Activated CD8-positive, alpha-beta memory T cell treated with anti-CD3 and anti-CD28 coated beads, Interleukin-2, amount 10 ng/mL, durations not matched to agents 7 days and 5 days (primary cell): ENCODE results near the gene CCDC106. TPM values are rescaled to one million over a fixed set of nuclear protein-coding genes. Genes with fewer than 3 reads are reported as not detected.

Source experiments
- ATAC-seq: fragments of 150-1000 bp; cut with Tn5 transposase; one replicate; pipeline ENCODE4 v1.10.0; 2021; ENCODE audit warnings: moderate library complexity
- CTCF ChIA-PET: fragments of 350-600 bp; sonication (Branson Sonifier 250); formaldehyde crosslinking; loops from one replicate; lab custom pipeline; 2021; ENCODE audit warnings: antibody characterized with exemption; lab: Charles Lee
- DNase-seq: peaks from one replicate; pipeline ENCODE4 v3.0.0-alpha.2; 2020
- H3K27ac Mint-ChIP-seq: one replicate; pipeline ENCODE4 v1.8.0; 2021; ENCODE audit warnings: mild to moderate bottlenecking, mixed read lengths
- H3K27me3 Mint-ChIP-seq: one replicate; pipeline ENCODE4 v1.8.0; 2021; ENCODE audit warnings: mixed read lengths
- H3K36me3 Mint-ChIP-seq: one replicate; pipeline ENCODE4 v1.8.0; 2021; ENCODE audit warnings: mild to moderate bottlenecking, mixed read lengths
- H3K4me1 Mint-ChIP-seq: one replicate; pipeline ENCODE4 v1.8.0; 2021; ENCODE audit warnings: mixed read lengths
- H3K4me3 Mint-ChIP-seq: one replicate; pipeline ENCODE4 v1.8.0; 2021; ENCODE audit warnings: mild to moderate bottlenecking, moderate library complexity, mixed read lengths
- H3K9me3 Mint-ChIP-seq: one replicate; pipeline ENCODE4 v1.8.0; 2022; ENCODE audit warnings: low read depth, mixed read lengths
- total RNA-seq, 2 experiments: library from RNA; stranded (reverse); gene quantifications; one replicate each; pipeline ENCODE4 v1.2.3, GENCODE V29; 2021

Gene CCDC106
- total RNA-seq, 2 experiments from 2014 or later: 5.9 TPM

DNA sequence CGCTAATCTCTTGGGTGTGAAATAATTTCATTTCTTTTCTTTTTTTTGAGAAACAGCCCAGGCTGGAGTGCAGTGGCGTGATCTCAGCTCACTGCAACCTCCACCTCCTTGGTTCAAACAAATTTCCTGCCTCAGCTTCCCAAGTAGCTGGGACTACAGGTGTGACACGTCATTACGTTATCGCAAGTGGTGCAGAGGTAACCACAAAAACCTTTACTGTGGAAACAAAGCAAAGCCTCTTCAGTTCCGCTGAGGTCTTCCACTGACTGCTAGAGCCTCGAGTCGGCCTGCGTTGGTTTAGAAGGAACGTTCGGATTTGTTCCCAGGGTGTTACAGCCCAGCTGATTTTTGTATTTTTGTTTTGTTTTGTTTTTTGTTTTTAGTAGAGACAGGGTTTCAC lies 21.7 kb upstream of the CCDC106 start:
- Mint-ChIP-seq H3K27ac (peak overlapping the region; percentile 84), H3K9me3 (no peaks in the 10 kb centered on the region), H3K4me1 (peaks cover 40% of the 10 kb centered on the region), H3K27me3 (peaks cover 10% of the 10 kb centered on the region), H3K4me3 (peak overlapping the region; percentile 51), H3K36me3 (peaks cover 3% of the 10 kb centered on the region)
- DNase-seq (peak; percentile 89), ATAC-seq (peak; percentile 59)
- CTCF ChIA-PET: interaction anchor here (0.7 to 5.6 kb wide), 19 partner anchors 8 to 372 kb away, joined by 3 to 44 read pairs (median 4); partner anchors contain the start of genes FIZ1, HSPBP1, ISOC2 and NAT14

DNA sequence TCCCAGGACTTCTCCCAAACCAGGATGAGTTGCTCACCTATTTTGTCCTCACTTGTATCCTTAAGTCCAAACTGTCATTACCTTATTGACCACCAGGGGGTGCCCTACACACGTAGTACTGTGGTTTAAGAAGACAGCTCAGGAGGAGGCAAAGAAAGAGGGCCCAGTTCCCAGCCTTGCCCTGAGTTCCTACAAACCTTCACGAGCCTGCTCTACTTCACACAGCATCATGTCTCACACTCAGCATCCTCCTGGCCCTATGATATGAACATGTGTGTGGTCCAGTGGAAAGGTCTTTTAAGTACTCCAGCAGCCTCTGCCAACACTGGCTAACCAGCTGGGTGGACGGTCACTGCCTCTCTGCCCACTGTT lies 15.6 kb upstream of the CCDC106 start:
- DNase-seq: peak; percentile 95
- CTCF ChIA-PET: interaction anchor here (0.6 to 10.5 kb wide), 39 partner anchors 8 to 539 kb away, joined by 3 to 104 read pairs (median 6); partner anchors contain the start of genes CCDC106, FIZ1, ISOC2 and NAT14

DNA sequence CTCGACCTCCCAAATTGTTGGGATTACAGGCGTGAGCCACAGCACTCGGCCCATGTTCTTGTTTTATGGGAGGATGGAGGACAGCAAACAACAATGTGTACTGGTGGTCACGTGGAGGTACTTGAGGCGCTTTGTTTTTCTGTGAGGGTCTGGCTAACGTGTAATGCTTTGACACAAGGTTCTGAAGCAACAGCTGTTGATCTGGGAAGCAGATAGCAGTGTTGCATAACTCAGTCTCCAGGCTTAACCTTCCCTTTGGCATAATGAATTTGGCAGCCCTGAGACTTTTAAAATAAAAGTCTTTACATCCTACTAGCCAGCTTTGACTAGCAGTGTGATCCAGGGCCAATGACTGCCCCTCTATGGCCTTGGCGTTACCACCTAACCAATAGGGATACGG lies 14.2 kb upstream of the CCDC106 start:
- H3K9me3 Mint-ChIP-seq: no peaks in the 10 kb centered on the region
- H3K4me1 Mint-ChIP-seq: peaks cover 52% of the 10 kb centered on the region
- DNase-seq: no peak
- H3K4me3 Mint-ChIP-seq: no peak overlapping the region
- ATAC-seq: no peak
- CTCF ChIA-PET: interaction anchor here (0.6 to 10.5 kb wide), 19 partner anchors 9 to 1765 kb away, joined by 3 to 104 read pairs (median 18); partner anchors contain the start of genes CCDC106, FIZ1, ISOC2 and U2AF2
- H3K36me3 Mint-ChIP-seq: peaks cover 10% of the 10 kb centered on the region
- H3K27ac Mint-ChIP-seq: peak overlapping the region; percentile 100
- no peaks in the 10 kb centered on the region for H3K27me3 Mint-ChIP-seq

More for the DNA sequence above, 15.6 kb upstream of the CCDC106 start:
- no peak overlapping the region for H3K4me3 Mint-ChIP-seq
- peak overlapping the region; percentile 38 for H3K27ac Mint-ChIP-seq
- peaks cover 46% of the 10 kb centered on the region for H3K4me1 Mint-ChIP-seq
- H3K27me3 Mint-ChIP-seq: peaks cover 4% of the 10 kb centered on the region
- peaks cover 3% of the 10 kb centered on the region for H3K36me3 Mint-ChIP-seq
- ATAC-seq: peak; percentile 43
- no peaks in the 10 kb centered on the region for H3K9me3 Mint-ChIP-seq

DNA sequence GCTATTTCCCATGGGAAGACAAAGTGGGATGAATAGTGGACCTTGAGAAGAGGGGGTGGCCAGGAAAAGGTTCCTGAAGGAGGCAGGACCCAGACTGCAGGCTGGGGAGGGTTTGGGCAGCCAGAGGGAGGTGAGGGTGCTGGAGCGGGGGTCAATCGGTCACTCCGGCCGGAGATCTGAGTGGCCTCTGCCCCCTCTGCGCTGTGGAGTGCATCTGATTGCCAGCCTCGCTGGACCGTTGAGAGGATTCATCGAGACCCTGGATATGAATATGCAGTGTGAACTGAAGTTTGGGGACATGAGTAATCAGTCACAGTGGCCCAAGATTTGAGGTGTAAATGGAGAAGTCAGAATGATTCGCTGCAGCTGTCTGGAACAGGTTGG lies 12.7 kb upstream of the CCDC106 start:
- ATAC-seq (no peak), DNase-seq (no peak)
- peak overlapping the region; percentile 98 for H3K4me3 Mint-ChIP-seq
- H3K27ac Mint-ChIP-seq: peak overlapping the region; percentile 100
- H3K9me3 Mint-ChIP-seq: no peaks in the 10 kb centered on the region
- H3K36me3 Mint-ChIP-seq: peaks cover 12% of the 10 kb centered on the region
- no peaks in the 10 kb centered on the region for H3K27me3 Mint-ChIP-seq
- H3K4me1 Mint-ChIP-seq: peaks cover 64% of the 10 kb centered on the region
- CTCF ChIA-PET: interaction anchor here (1.0 to 10.5 kb wide), 7 partner anchors 9 to 123 kb away, joined by 4 to 104 read pairs (median 31); partner anchors contain the start of genes CCDC106, FIZ1, U2AF2 and ZNF524

DNA sequence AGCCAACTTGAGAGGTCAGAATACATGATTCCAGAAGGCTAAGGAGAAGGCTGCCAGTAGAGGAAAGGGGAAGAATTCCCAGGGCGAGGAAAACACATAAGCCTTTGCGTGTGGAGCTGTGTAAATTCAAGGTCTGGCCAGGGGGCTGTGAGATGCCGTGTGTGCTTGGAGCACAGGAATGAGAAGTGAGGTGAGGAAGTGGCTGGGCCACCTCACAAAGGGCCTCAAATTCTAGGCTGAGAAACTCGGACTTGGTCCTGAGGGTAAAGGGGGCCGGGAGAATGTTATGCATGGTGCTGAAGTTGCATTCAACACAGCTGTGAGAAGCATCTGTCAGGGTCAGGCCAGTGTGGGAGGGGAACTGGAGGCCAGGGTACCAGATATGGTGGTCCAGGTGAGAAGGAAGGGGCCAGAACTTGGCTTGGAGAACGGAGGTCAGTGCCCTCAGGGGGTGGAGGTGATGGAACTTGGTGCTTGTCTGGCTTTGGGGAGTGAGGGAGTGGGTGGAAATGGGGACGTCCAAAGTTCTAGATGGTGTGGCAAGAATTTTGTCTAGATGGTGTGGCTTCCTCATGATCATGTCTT lies 12.1 kb upstream of the CCDC106 start:
- DNase-seq (no peak), ATAC-seq (no peak)
- Mint-ChIP-seq H3K36me3 (peaks cover 12% of the 10 kb centered on the region), H3K27me3 (no peaks in the 10 kb centered on the region), H3K27ac (peak overlapping the region; percentile 100), H3K4me3 (peak overlapping the region; percentile 98), H3K9me3 (no peaks in the 10 kb centered on the region), H3K4me1 (peaks cover 67% of the 10 kb centered on the region)
- CTCF ChIA-PET: interaction anchor here (1.0 to 10.5 kb wide), 6 partner anchors 11 to 132 kb away, joined by 4 to 104 read pairs (median 7); partner anchors contain the start of genes CCDC106, U2AF2 and ZNF784

DNA sequence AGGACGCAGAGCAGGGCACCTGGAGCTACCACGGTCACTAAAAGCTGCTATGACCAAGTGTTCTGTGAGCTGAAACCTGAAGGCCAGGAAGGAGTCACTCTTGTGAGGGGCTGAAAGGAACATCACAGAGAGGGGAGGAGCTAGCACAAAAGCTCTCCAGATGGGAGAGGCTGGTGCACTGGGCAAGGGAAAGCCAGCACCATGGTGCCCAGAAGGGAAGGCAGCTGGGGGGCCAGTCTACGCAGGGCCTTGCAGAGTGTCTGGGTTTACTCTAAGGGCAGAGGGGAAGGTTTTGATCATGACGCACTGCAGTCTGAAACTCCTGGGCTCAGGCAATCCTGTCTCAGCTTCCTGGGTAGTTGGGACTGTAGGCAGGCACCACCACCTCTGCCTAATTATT lies 11.3 kb upstream of the CCDC106 start:
- Mint-ChIP-seq H3K27me3 (no peaks in the 10 kb centered on the region), H3K4me1 (peaks cover 65% of the 10 kb centered on the region), H3K27ac (peak overlapping the region; percentile 100), H3K4me3 (no peak overlapping the region), H3K9me3 (no peaks in the 10 kb centered on the region), H3K36me3 (peaks cover 12% of the 10 kb centered on the region)
- no peak for DNase-seq
- CTCF ChIA-PET: interaction anchor here (1.0 to 10.5 kb wide), 7 partner anchors 10 to 133 kb away, joined by 4 to 104 read pairs (median 7); partner anchors contain the start of genes CCDC106, U2AF2 and ZNF784
- ATAC-seq: no peak

DNA sequence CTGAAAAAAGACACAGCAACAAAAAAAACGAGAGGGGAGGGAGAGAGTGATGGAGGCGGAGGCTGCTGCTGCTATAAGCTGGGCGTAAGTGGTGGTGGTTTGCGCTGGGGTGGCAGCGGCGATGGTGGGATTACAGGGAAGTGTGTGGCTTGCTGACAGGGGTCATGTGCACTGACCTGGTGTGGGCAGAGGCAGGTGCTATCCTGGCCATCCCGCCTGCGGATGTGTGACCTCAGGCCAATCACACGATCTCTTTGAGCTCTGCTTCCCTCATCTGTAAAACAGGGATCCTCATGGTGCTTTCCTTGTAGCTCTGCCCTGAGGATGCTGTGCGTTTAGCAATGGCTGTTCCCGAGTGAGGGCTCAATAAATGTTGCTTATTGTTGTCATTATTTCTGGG lies 10.5 kb upstream of the CCDC106 start:
- CTCF ChIA-PET: interaction anchor here (1.2 to 10.5 kb wide), 9 partner anchors 10 to 170 kb away, joined by 3 to 104 read pairs (median 6); partner anchors contain the start of genes CCDC106, U2AF2 and ZNF784
- DNase-seq: no peak
- Mint-ChIP-seq H3K27me3 (no peaks in the 10 kb centered on the region), H3K36me3 (peaks cover 12% of the 10 kb centered on the region), H3K4me3 (no peak overlapping the region), H3K9me3 (no peaks in the 10 kb centered on the region), H3K4me1 (peaks cover 62% of the 10 kb centered on the region), H3K27ac (peak overlapping the region; percentile 1)
- no peak for ATAC-seq

DNA sequence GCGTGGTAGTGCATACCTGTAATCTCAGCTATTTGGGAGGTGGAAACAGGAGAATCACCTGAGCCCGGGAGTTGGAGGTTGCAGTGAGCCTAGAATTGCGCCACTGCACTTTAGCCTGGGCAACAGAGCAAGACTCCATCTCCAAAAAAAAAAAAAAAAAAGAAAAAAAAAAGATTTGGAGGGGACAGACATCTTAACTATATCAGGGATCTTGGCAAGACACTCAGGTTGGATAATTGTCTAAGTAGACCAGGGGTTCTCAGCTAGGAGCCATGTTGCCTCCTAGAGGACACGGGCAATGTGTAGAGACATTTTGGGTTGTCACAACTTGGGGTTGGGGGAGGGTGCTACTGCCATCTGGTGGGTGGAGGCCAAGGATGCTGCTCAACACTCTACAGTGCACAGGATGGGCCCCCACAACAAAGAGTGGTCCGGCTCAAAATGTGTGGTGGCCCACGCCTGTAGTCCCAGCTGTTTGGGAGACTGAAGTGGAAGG lies 9.1 kb upstream of the CCDC106 start:
- ATAC-seq: peak; percentile 18
- Mint-ChIP-seq H3K27me3 (no peaks in the 10 kb centered on the region), H3K4me1 (peaks cover 61% of the 10 kb centered on the region)

DNA sequence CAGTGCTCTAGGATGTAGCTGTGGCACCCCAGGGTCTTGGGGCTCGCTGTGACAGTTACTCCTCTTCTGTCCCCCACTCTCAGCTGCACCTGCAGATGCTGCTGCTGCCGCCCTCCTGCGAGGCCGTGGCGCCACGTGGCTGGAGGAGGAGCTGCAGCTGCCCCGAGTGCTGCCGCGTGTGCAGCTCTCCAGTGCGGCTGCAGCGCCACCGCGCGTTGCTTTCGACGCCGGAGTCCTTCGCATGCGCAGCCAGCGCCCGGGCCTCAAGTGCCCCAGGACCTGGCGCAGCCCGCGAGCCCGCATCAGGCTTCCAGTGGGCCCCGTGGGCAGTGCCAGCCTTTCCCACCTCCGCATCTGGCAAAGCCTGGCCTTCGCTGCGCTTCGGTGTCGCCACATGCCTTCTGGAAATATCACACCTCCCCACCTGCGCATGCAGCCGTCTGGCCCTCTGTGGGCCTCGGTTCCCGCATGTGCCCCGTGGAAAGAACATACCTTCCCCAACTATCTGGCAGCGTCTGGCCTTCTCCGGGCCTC lies 7.9 kb upstream of the CCDC106 start:
- peaks cover 10% of the 10 kb centered on the region for H3K36me3 Mint-ChIP-seq

More for the DNA sequence above, 9.1 kb upstream of the CCDC106 start:
- peaks cover 12% of the 10 kb centered on the region for H3K36me3 Mint-ChIP-seq
- H3K9me3 Mint-ChIP-seq: no peaks in the 10 kb centered on the region
- peak overlapping the region; percentile 74 for H3K27ac Mint-ChIP-seq
- CTCF ChIA-PET: interaction anchor here (0.7 to 10.5 kb wide), 11 partner anchors 10 to 337 kb away, joined by 3 to 104 read pairs (median 4); partner anchors contain the start of genes U2AF2, ZNF628 and ZNF784
- DNase-seq: peak; percentile 84
- H3K4me3 Mint-ChIP-seq: peak overlapping the region; percentile 28

DNA sequence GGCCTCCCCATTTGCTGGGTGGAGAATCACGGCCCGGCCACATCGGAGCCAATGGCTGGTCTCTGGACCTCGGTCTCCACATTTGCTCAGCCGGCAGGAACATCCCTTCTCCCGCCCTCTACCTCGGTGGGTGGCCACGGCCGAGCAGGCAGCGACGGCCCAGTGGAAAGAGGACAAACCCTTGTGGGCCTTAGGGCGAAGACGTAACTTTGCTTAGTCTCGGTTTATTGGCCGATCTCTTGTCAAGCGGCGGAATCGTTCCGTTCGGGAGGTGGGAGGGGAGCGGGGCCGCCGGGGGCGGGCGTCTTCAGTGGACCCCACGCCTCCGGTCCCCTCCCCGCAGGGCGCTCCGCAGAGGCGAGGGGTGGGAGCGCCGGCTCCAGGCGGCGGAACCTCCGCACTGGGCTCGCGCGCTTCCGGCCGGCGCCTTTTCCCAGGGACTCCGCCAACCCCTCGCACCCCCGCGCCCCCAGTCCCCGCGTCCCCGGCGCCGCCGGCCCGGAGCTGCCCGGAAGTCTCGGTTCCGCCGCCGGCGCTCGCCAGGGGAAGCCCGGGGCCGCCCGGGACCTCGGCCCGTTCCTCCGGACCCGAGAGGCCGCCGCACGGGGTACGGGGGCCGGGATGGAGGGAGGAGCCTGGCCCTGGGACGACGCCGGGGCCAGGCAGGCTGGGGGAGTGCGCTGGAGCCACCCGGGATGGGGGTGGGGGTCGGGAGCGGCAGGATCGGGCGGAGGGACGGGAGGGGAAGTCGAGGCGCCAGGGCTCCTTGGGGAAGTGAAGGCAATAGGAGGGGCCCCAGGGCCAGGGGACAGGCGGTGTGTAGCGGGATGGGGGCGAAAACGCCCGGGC lies 7.2 kb upstream of the CCDC106 start, which contains the start of gene ZNF580:
ZNF580 (plus strand) TSS at position 426 of the 849 bp plus-strand sequence. CDS start 1,507 bp downstream, outside the sequence.
- no peaks in the 10 kb centered on the region for H3K27me3 Mint-ChIP-seq
- DNase-seq (peak; percentile 69), ATAC-seq (peak; percentile 45)
- no peaks in the 10 kb centered on the region for H3K9me3 Mint-ChIP-seq
- H3K4me3 Mint-ChIP-seq: peak within 1 kb of the TSS; percentile 87
- peaks cover 16% of the 10 kb centered on the region for H3K36me3 Mint-ChIP-seq
- H3K4me1 Mint-ChIP-seq: peaks cover 65% of the 10 kb centered on the region
- CTCF ChIA-PET: interaction anchor here (1.0 to 10.5 kb wide), 5 partner anchors 8 to 137 kb away, joined by 4 to 104 read pairs (median 5); partner anchors contain the start of genes U2AF2 and ZNF865
- H3K27ac Mint-ChIP-seq: peak within 1 kb of the TSS; percentile 92

More for the DNA sequence above, 7.9 kb upstream of the CCDC106 start:
- CTCF ChIA-PET: interaction anchor here (1.0 to 10.5 kb wide), 7 partner anchors 9 to 136 kb away, joined by 4 to 104 read pairs (median 5); partner anchors contain the start of genes U2AF2, ZNF784 and ZNF865
- DNase-seq (peak; percentile 74), ATAC-seq (no peak)
- no peaks in the 10 kb centered on the region for H3K27me3 Mint-ChIP-seq
- peak overlapping the region; percentile 68 for H3K4me3 Mint-ChIP-seq
- peak overlapping the region; percentile 85 for H3K27ac Mint-ChIP-seq
- H3K4me1 Mint-ChIP-seq: peaks cover 64% of the 10 kb centered on the region
- H3K9me3 Mint-ChIP-seq: no peaks in the 10 kb centered on the region

DNA sequence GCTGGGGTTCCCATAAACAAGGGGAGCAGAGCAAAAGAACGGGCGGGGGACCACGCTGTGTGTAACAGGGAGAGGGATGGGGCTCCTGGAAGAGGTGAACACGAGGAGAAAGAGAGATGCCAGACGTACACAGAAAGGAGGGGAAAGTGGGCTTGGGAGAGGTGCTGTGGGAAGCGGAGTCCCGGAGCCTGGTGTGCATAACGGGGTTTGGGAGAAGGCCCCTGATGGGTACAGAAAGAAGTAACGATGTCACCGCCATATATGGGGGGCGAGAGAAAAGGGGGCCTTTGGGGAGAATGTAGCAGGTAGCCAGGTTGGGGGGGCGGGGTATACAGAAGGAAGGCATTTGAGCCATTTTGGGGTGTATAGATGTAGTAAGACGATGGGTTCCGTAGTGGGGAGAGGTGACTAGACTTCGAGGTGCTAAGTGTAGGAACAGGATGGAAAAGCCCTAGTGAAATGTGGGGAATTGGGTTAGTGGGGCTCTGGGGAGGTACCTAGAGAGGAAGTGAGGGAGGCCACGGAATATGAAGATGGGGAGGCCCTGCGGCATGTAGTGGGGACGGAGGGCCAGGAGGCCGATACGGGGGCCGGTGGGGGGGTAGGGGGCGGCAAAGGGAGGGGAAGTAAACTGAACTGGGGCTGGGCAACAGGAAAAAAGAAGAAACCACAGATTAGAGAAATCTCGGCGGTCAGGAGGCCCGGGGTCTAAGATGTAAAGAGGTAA lies 6.4 kb upstream of the CCDC106 start:
- peaks cover 57% of the 10 kb centered on the region for H3K4me1 Mint-ChIP-seq
- peak overlapping the region; percentile 87 for H3K4me3 Mint-ChIP-seq
- H3K9me3 Mint-ChIP-seq: no peaks in the 10 kb centered on the region
- no peaks in the 10 kb centered on the region for H3K27me3 Mint-ChIP-seq
- DNase-seq (no peak), ATAC-seq (no peak)
- H3K36me3 Mint-ChIP-seq: peaks cover 16% of the 10 kb centered on the region
- H3K27ac Mint-ChIP-seq: peak overlapping the region; percentile 92
- CTCF ChIA-PET: interaction anchor here (1.0 to 4.1 kb wide), 9 partner anchors 9 to 138 kb away, joined by 3 to 41 read pairs (median 4); partner anchors contain the start of genes FIZ1, U2AF2, ZNF524 and ZNF865
